ENCODE results near the gene CAP2. TPM values are rescaled to one million over a fixed set of nuclear protein-coding genes. Genes with fewer than 3 reads are reported as not detected.

The CAP2 gene
- total and polyA plus RNA-seq, 9 donors = 2.0 to 21.7 (median 5.0) TPM

- Histone ChIP-seq H3K4me1 (ENCODE audit: insufficient read depth) (no peaks in the 10 kb centered on the region), H3K4me3 (no peak overlapping the region), H3K9me3 (no peaks in the 10 kb centered on the region), H3K27me3 (no peaks in the 10 kb centered on the region), H3K27ac (no peak overlapping the region), H3K36me3 (no peaks in the 10 kb centered on the region)
- TF ChIP-seq POLR2A (IDR thresholded peaks at IDR 0.05) (no peak), EP300 (IDR thresholded peaks at IDR 0.05) (no peak)
- TF ChIP-seq, protein P1, sequence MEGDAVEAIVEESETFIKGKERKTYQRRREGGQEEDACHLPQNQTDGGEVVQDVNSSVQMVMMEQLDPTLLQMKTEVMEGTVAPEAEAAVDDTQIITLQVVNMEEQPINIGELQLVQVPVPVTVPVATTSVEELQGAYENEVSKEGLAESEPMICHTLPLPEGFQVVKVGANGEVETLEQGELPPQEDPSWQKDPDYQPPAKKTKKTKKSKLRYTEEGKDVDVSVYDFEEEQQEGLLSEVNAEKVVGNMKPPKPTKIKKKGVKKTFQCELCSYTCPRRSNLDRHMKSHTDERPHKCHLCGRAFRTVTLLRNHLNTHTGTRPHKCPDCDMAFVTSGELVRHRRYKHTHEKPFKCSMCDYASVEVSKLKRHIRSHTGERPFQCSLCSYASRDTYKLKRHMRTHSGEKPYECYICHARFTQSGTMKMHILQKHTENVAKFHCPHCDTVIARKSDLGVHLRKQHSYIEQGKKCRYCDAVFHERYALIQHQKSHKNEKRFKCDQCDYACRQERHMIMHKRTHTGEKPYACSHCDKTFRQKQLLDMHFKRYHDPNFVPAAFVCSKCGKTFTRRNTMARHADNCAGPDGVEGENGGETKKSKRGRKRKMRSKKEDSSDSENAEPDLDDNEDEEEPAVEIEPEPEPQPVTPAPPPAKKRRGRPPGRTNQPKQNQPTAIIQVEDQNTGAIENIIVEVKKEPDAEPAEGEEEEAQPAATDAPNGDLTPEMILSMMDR (IDR thresholded peaks at IDR 0.05) = no peak
- DNase-seq = no peak
- 66 to 75% (median 68%) methylated on average over 7 of the region's 7 CpGs for WGBS, 3 donors
- intact Hi-C loops (cut with DNase I) = no loop called here
These were observed 11.8 kb upstream of the CAP2 start for GRCh38 chr6:17381424-17382147.

- no peaks in the 10 kb centered on the region for H3K4me1 ChIP-seq (ENCODE audit: insufficient read depth)
- TF ChIP-seq, protein P1 (IDR thresholded peaks at IDR 0.05) = no peak
- TF ChIP-seq EP300 (IDR thresholded peaks at IDR 0.05) = no peak
- no peak for TF ChIP-seq POLR2A (IDR thresholded peaks at IDR 0.05)
- no peaks in the 10 kb centered on the region for H3K36me3 ChIP-seq
- no peaks in the 10 kb centered on the region for H3K27me3 ChIP-seq
- no peak overlapping the region for H3K4me3 ChIP-seq
- no peak overlapping the region for H3K27ac ChIP-seq
- 28 to 42% (median 29%) methylated on average over 7 of the region's 7 CpGs for WGBS, 3 donors
- H3K9me3 ChIP-seq = no peaks in the 10 kb centered on the region
- intact Hi-C loops (cut with DNase I) = no loop called here
- no peak for DNase-seq
These were observed 7.7 kb upstream of the CAP2 start for GRCh38 chr6:17385660-17386059.

- H3K27me3 ChIP-seq = no peaks in the 10 kb centered on the region
- H3K9me3 ChIP-seq = no peaks in the 10 kb centered on the region
- H3K4me1 ChIP-seq (ENCODE audit: insufficient read depth) = no peaks in the 10 kb centered on the region
- H3K4me3 ChIP-seq = no peak overlapping the region
- no peak for TF ChIP-seq EP300 (IDR thresholded peaks at IDR 0.05)
- TF ChIP-seq POLR2A (IDR thresholded peaks at IDR 0.05) = no peak
- TF ChIP-seq, protein P1 (IDR thresholded peaks at IDR 0.05) = no peak
- DNase-seq = no peak
- intact Hi-C loops (cut with DNase I) = no loop called here
- 56 to 75% (median 73%) methylated on average over 3 of the region's 3 CpGs for WGBS, 3 donors
- no peaks in the 10 kb centered on the region for H3K36me3 ChIP-seq
- no peak overlapping the region for H3K27ac ChIP-seq
These were observed 5.0 kb upstream of the CAP2 start for GRCh38 chr6:17388365-17388764.

DNA sequence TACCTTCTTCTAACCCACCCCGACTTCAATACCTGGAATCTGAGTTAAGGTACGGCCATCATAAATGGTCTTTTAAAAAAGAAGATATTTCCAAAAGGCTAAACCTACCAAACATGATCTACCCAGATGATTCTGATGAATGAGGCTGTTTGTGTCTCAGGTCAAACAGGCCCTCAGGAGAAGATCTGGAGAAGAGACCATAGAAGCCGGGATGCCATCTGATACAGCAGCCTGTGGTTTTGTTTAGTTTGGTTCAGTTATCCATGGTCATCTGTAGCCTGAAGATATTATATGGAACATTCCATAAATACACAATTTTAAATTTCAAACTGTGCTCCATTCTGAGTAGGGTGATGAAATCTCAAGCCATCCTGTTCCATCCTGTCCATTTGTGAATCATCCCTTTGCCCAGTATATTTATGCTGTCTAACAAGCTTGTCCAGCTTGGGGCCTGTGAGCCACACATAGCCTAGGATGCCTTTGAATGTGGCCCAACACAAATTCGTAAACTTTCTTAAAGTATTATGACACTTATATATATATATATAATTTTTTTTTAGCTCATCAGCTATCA, 4.0 kb upstream of the CAP2 start:
- no peaks in the 10 kb centered on the region for H3K4me1 ChIP-seq (ENCODE audit: insufficient read depth)
- H3K36me3 ChIP-seq = no peaks in the 10 kb centered on the region
- intact Hi-C loops (cut with DNase I) = no loop called here
- no peaks in the 10 kb centered on the region for H3K9me3 ChIP-seq
- TF ChIP-seq POLR2A (IDR thresholded peaks at IDR 0.05) (no peak), EP300 (IDR thresholded peaks at IDR 0.05) (no peak)
- TF ChIP-seq, protein P1 (IDR thresholded peaks at IDR 0.05) = no peak
- no peak for DNase-seq
- no peaks in the 10 kb centered on the region for H3K27me3 ChIP-seq
- no peak overlapping the region for H3K4me3 ChIP-seq
- 93 to 95% (median 94%) methylated on average over 4 of the region's 4 CpGs for WGBS, 3 donors
- no peak overlapping the region for H3K27ac ChIP-seq
